ENCODE results near the gene CRYBG2. TPM values are rescaled to one million over a fixed set of nuclear protein-coding genes. Genes with fewer than 3 reads are reported as not detected.

The CRYBG2 gene
- total RNA-seq, 1 experiment from 2014 or later: 21.7 TPM

- ChIA-PET POLR2A (ENCODE audit: unreplicated experiment) (interaction anchor here (0.7 kb wide), 1 partner anchor 265 kb away, joined by 3 read pairs; no protein-coding TSS in a partner anchor), CTCF (interaction anchor here (0.5 to 0.9 kb wide), 4 partner anchors 26 to 548 kb away, joined by 3 to 9 read pairs (median 4); no protein-coding TSS in a partner anchor)
- Histone ChIP-seq H3K79me2 (ENCODE audit: low read depth) (no peaks in the 10 kb centered on the region), H3K27me3 (ENCODE audit: insufficient read depth, low read depth) (no peaks in the 10 kb centered on the region), H3K9me2 (ENCODE audit: insufficient read depth) (no peaks in the 10 kb centered on the region), H2AFZ (no peak overlapping the region), H3K36me3 (ENCODE audit: low read depth) (no peaks in the 10 kb centered on the region), H3F3A (ENCODE audit: insufficient read depth, low read depth) (no peaks in the 10 kb centered on the region), H3K27ac (no peak overlapping the region), H4K20me1 (ENCODE audit: insufficient read depth) (no peaks in the 10 kb centered on the region), H3K9me3 (ENCODE audit: insufficient read depth, low read depth) (no peaks in the 10 kb centered on the region), H3K4me1 (replicated peaks; ENCODE audit: insufficient read depth) (peaks cover 5% of the 10 kb centered on the region; the same call in 1 of the 2 replicates), H3K4me3 (no peak overlapping the region), H3K4me2 (no peak overlapping the region)
- no peak for TF ChIP-seq EZH2 (IDR thresholded peaks at IDR 0.05; ENCODE audit: low read depth)
- TF ChIP-seq, protein P1, sequence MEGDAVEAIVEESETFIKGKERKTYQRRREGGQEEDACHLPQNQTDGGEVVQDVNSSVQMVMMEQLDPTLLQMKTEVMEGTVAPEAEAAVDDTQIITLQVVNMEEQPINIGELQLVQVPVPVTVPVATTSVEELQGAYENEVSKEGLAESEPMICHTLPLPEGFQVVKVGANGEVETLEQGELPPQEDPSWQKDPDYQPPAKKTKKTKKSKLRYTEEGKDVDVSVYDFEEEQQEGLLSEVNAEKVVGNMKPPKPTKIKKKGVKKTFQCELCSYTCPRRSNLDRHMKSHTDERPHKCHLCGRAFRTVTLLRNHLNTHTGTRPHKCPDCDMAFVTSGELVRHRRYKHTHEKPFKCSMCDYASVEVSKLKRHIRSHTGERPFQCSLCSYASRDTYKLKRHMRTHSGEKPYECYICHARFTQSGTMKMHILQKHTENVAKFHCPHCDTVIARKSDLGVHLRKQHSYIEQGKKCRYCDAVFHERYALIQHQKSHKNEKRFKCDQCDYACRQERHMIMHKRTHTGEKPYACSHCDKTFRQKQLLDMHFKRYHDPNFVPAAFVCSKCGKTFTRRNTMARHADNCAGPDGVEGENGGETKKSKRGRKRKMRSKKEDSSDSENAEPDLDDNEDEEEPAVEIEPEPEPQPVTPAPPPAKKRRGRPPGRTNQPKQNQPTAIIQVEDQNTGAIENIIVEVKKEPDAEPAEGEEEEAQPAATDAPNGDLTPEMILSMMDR (conservative IDR thresholded peaks at IDR 0.05): peak; percentile 78
- peak; percentile 43 to 46 for DNase-seq
- no TSS peak for BruUV-seq (replicated peaks)
- intact Hi-C loops (cut with micrococcal nuclease; ENCODE audit: unreplicated experiment): loop anchor here (1.0 kb wide), 2 partner anchors 116 to 286 kb away; no protein-coding TSS in a partner anchor
Observed at GRCh38 chr1:26391450-26391849, 37.5 kb upstream of the CRYBG2 start.

GRCh38 chr1:26389604-26390247 is 35.8 kb upstream of the CRYBG2 start:
- no peaks in the 10 kb centered on the region for H3K9me2 ChIP-seq (ENCODE audit: insufficient read depth)
- no peak overlapping the region for H2AFZ ChIP-seq
- ChIA-PET CTCF (no interaction called here), POLR2A (ENCODE audit: unreplicated experiment) (no interaction called here)
- H3K9me3 ChIP-seq (ENCODE audit: insufficient read depth, low read depth): no peaks in the 10 kb centered on the region
- H3K4me2 ChIP-seq: no peak overlapping the region
- no TSS peak for BruUV-seq (replicated peaks)
- no peak for DNase-seq
- H3K27ac ChIP-seq: no peak overlapping the region
- H3K79me2 ChIP-seq (ENCODE audit: low read depth): no peaks in the 10 kb centered on the region
- no peak overlapping the region for H3K4me3 ChIP-seq
- intact Hi-C loops (cut with micrococcal nuclease; ENCODE audit: unreplicated experiment): no loop called here
- H3K27me3 ChIP-seq (ENCODE audit: insufficient read depth, low read depth): no peaks in the 10 kb centered on the region
- no peaks in the 10 kb centered on the region for H4K20me1 ChIP-seq (ENCODE audit: insufficient read depth)
- peaks cover 5% of the 10 kb centered on the region; the same call in 1 of the 2 replicates for H3K4me1 ChIP-seq (replicated peaks; ENCODE audit: insufficient read depth)
- H3F3A ChIP-seq (ENCODE audit: insufficient read depth, low read depth): no peaks in the 10 kb centered on the region
- no peak for TF ChIP-seq EZH2 (IDR thresholded peaks at IDR 0.05; ENCODE audit: low read depth)
- TF ChIP-seq, protein P1 (conservative IDR thresholded peaks at IDR 0.05): no peak
- H3K36me3 ChIP-seq (ENCODE audit: low read depth): no peaks in the 10 kb centered on the region

DNA sequence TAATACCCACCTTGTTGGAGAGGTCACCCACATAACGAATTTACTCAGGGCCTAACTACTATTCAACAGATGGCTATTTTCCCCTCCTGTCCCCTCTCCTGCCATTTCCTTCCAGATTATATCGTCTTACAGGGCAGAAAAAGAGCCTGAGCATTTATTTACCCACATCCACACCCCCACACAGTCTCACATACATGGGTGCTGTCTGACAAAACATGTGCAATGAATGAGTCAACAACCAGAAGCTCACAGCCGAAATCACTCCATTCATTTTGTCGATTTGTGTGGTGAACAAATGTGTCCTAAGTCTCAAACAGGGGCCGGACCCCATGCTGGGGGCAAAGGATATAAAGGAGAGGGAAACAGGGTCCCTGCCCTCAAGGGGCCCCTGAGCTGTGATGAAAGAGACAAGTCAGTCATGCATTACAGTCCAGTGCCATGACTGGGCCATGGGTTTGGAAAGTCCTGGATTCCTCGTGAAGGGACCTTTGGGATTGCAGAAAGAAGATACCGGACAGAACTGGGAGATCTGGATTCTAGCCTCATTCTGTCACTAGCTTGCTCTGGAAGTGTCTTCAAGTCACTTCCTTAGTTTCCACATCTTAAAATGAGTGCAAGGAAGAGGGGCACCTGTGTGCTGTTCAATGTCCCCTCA is 35.0 kb upstream of the CRYBG2 start:
- POLR2A ChIA-PET (ENCODE audit: unreplicated experiment): no interaction called here
- no peak overlapping the region for H3K4me3 ChIP-seq
- intact Hi-C loops (cut with micrococcal nuclease; ENCODE audit: unreplicated experiment): no loop called here
- H3K27ac ChIP-seq: no peak overlapping the region
- no TSS peak for BruUV-seq (replicated peaks)
- H3K9me3 ChIP-seq (ENCODE audit: insufficient read depth, low read depth): no peaks in the 10 kb centered on the region
- H3K4me2 ChIP-seq: no peak overlapping the region
- H3K4me1 ChIP-seq (replicated peaks; ENCODE audit: insufficient read depth): peaks cover 5% of the 10 kb centered on the region; the same call in 1 of the 2 replicates
- H3K27me3 ChIP-seq (ENCODE audit: insufficient read depth, low read depth): no peaks in the 10 kb centered on the region
- H4K20me1 ChIP-seq (ENCODE audit: insufficient read depth): no peaks in the 10 kb centered on the region
- no peaks in the 10 kb centered on the region for H3K79me2 ChIP-seq (ENCODE audit: low read depth)
- H3K9me2 ChIP-seq (ENCODE audit: insufficient read depth): no peaks in the 10 kb centered on the region
- no peak for TF ChIP-seq EZH2 (IDR thresholded peaks at IDR 0.05; ENCODE audit: low read depth)
- TF ChIP-seq, protein P1 (conservative IDR thresholded peaks at IDR 0.05): no peak
- CTCF ChIA-PET: no interaction called here
- H2AFZ ChIP-seq: no peak overlapping the region
- H3F3A ChIP-seq (ENCODE audit: insufficient read depth, low read depth): no peaks in the 10 kb centered on the region
- no peaks in the 10 kb centered on the region for H3K36me3 ChIP-seq (ENCODE audit: low read depth)
- DNase-seq: no peak
